NCI-H2029 treated with DMSO at 0.1 percent for 48 hours (cell line): ENCODE data around the gene UVRAG.
"Not testable (repeated sequence)": the region's sequence is repeated elsewhere in the genome, so short reads cannot be mapped to it uniquely, and the experiment has no call there.

Experiments used
- DNase-seq: peaks from one replicate; lab custom pipeline; 2025; lab: John Stamatoyannopoulos, UW

The UVRAG gene

DNA sequence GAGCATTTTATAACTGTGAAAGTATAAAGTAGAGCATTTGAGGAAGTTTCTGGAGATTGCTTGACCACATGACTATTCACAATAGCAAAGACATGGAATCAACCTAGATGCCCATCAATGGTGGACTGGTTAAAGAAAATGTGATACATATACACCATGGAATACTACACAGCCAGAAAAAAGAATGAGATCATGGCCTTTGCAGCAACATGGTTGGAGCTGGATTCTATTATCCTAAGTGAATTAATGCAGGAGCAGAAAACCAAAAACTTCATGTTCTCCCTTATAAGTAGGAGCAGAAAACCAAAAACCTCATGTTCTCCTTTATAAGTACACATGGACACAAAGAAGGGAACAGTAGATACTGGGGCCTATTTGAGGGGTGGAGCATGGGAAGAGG lies 30.3 kb downstream of the UVRAG start:
- no peak for DNase-seq

DNA sequence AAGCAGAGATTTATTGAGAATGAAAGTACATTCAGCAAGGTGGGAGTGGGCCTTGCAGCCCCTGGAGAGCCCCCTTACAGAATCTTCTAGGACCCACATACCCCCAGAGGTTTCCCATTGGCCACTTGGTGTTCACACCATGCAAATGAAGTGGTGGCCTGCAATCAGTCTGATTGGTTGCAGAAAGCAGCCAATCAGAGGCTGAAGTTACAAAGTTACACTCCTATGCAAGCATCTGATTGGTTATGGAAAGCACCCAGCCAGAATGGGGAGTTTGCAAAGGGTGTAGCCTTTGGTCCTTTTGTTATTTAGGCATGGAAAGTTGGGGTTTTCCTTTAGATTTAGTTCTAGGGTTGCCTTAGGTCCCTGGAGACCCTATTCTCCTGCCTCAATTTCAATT lies 34.9 kb downstream of the UVRAG start:
- DNase-seq, result no peak

DNA sequence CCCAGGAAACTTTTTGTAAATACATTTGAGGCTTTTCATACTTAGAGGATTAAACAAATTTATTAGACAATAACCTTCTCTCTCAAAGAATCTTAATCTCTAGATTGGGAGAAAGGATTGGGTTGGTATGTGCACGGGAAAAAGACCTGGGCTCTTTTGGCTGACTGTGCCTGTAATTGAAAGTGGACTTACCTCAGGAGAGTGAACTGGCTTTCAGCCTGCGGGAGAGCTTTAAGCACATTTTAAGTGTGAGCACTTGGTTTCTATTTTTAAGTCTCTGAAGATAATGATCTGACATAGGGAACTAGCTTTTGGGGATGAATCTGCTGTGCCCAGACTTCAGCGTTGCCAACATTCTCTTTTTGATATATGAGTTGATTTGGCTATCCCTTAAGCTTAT lies 35.8 kb downstream of the UVRAG start:
- no peak for DNase-seq

DNA sequence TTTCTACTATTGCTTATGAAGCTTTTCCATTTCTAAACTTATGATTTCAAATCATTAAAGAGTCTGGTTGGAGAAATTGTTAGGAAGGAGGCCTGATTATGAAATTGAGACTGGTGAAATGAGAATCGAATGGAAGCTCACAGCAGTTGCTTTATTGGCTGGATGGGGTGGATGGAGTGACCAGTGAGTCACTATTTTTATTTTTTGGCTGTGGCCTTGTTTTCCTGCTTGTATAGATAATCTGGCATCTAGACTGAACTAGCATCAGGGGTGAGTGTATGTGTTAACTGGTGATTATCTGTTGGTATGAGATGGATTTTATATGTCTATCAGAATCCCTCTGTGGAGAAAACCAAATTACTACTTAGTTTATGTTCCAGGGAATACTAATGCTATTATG lies 36.2 kb downstream of the UVRAG start:
- no peak for DNase-seq

DNA sequence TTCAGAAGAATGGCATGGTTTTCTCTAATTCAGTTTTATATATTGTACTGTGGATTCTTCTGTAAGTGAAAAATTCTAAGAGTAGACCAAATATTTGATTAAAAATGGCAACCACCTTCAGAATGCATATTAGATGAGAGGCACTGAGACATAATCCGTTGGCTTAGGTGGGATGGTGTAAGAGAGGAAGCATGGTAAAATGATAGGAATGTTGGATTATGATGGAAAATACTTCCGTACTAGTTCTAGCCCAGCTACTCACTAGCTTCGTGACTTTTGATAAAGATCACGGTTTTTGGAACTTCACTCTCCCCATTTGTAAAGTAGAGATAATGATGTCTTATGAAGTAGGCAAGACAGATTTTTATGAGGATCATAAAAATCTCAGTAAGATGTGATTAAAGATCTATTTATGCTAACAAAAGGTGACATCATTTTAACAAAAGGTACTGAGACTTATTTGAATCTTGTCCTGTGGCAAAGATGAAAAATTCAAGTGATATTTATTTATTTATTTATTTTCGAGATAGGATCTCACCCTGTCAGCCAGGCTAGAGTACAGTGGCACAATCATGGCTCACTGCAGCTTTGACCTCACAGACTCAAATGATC lies 37.5 kb downstream of the UVRAG start:
- no peak for DNase-seq

DNA sequence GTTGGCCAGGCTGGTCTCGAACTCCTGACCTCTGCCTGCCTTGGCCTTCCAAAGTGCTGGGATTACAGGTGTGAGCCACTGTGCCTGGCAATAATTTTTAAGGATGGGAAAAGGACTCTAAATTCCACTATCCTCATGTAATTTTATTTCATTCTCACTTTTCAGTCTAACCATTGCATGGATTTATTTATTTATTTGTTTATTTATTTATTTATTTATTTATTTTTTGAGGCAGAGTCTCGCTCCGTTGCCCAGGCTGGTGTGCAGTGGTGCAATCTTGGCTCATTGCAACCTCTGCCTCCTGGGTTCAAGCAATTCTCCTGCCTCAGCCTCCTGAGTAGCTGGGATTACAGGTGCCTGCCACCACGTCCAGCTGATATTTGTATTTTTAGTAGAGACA lies 38.6 kb downstream of the UVRAG start:
- not testable (repeated sequence) for DNase-seq

DNA sequence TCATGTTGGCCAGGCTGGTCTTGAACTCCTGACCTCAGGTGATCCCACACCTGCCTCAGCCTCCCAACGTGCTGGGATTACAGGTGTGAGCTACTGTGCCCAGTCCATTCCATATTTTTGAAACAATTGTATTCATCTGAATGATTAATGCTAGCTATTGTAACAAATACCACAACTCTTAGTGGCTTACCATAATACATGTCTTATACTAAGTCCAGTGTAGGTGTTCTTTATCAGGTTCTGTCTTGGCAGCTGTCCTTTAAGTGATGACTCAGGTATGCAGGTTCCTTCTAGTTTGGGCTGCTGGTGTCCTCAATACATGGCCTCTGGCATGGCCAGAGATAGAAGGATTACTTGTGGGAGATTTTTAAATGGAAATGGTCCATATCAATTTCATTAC lies 39.0 kb downstream of the UVRAG start:
- DNase-seq, result no peak

DNA sequence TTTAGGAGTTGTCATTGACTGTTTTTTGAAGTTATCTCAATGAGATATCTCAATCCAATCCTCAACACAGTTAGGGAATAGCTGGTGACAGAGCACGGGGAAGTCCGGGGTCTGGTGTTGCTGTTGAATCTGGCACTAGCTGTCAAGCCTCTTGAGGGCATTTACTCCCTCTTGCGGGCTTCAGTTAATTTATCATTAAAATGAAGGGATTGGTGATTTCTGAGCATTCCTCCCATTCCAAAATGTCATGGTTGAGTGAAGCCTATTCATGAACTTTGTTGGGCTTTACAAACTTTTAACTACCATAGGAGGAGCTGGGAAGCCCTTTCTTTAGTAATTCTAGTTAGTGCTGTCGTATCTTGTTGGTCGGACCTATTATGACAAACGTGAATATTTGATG lies 40.2 kb downstream of the UVRAG start:
- no peak for DNase-seq

DNA sequence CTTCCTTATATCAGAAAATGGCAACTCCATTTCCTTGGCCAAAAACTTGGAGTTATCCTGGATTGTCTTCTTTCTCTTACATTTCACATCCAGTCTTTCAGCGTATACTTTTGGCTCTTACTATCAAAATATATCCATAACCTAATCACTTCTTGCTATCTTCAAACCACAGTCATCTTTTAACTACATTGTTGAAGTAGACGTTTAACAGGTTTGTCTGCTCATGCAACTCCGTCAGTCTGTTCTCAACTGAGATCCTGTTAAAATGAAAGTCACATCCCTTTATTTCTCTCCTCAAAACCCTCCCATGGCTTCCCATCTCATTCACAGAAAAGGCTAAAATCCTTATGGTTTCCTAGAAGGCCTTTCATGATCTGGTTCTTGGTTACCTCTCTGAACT lies 41.9 kb downstream of the UVRAG start:
- no peak for DNase-seq

DNA sequence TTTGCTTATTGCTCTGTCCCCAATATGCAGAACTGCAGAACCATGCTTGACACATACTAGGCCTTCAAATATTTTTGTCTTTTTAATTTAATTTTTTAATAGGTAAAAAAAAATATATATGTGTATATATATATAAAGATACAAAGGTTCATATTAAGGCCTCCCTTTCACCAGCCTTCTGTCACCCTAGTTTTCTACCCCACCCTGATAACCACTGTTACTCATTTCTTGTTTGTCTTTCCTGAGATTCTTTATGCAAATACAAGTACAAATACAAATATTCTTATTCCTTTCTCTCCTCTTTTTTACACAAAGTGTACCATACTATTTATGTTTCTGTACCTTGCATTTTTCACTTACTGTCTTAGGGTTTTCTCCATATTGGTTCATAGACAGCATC lies 43.0 kb downstream of the UVRAG start:
- DNase-seq, result no peak

DNA sequence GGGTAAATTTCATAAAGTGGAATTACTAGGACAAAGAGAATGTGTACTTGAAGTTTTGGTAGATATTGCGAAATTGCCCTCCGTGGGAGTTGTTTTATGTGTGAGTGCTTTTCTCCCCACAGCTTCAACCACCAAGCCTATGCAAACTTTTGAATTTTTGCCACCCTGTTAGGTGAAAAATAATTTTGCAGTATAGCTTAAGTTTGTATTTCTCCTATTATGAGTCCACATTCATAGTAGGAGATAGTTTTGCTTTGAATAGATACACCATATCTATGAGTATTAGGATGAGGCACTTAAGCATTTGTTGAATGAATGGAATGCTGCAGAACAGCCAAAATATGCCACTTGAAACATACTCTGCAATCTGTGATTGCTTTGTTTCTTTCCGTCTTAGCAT lies 43.6 kb downstream of the UVRAG start:
- no peak for DNase-seq

DNA sequence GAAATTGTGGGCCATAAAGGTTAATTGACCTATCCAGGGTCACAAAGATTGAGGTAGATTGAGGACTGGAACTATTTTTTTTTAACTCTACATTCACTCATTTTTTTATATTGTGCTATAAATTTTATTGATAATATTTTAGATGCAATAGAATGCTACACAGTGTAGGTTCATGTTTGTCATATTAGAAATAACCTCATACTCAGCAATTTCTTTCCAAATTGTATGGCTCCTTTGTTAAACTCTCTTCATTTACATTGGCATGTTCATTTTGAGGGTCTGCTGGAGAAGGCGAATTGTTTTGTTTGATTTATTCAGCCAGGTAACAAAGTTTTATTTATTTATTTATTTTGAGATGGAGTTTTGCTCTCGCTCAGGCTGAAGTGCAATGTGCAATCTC lies 44.6 kb downstream of the UVRAG start:
- DNase-seq, result no peak

DNA sequence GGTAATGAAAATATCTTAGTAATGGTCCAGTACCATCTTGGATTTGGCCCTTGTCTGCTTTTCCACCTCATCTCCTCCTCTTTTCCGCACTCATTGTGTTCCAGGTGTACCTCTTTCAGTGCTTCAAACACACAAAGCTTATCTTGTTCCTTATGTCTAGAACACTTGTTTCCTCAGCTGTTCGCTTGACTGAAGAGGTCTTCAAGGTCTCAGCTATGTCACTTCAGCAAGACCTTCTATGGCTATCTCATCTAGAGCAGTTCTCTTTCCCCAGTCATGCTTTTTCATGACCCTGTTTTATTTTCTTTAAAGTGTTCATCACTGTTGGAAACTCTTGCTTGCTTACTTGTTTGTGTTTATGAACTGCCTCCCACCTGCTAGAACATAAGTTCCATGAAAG lies 47.4 kb downstream of the UVRAG start:
- no peak for DNase-seq

DNA sequence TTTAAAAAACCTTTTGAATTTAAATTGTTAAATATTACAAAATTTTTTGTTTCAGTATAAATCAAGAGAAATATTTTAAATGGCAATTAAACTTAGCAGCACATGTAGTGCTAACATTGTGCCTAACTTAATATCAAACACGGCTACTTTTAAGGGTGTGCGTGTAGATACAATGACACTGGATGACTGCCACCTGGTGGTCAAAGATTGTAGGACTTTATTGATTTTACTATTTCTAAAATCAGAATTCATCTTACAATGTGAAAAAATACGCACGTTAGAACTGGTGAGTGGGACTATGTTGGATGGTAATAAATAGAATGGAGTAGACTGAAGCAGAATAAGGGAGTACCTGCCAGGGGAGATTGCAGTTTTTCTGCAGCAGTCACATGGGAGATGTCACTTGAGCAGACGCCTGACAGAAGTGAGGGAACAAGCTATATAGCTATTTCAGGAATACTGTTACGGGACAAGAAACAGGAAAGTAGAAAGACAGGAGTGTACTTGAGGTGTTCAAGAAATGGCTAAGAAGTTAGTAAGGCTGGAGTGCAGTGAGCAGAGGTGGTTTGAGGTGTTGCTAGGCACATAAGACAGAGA lies 52.9 kb downstream of the UVRAG start:
- DNase-seq, result peak; percentile 17

DNA sequence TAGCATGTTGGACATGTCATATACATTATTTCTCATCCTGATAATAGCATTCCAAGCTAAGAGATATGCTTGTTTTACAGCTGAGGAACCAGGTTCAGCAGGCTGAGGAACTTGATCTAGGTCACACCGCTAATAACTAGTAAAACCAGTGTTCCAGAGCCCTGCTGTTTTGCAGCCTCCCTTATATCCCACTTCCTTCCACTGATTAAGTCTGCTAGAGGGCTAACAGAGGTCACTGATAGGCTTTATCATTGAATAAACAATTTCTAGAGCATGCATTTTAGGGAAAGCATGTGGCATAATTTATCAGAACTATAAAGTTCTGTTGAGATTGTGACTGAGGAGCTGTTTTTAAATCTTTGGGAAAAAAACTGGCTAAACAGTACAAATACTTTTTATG lies 54.0 kb downstream of the UVRAG start:
- DNase-seq, result no peak

DNA sequence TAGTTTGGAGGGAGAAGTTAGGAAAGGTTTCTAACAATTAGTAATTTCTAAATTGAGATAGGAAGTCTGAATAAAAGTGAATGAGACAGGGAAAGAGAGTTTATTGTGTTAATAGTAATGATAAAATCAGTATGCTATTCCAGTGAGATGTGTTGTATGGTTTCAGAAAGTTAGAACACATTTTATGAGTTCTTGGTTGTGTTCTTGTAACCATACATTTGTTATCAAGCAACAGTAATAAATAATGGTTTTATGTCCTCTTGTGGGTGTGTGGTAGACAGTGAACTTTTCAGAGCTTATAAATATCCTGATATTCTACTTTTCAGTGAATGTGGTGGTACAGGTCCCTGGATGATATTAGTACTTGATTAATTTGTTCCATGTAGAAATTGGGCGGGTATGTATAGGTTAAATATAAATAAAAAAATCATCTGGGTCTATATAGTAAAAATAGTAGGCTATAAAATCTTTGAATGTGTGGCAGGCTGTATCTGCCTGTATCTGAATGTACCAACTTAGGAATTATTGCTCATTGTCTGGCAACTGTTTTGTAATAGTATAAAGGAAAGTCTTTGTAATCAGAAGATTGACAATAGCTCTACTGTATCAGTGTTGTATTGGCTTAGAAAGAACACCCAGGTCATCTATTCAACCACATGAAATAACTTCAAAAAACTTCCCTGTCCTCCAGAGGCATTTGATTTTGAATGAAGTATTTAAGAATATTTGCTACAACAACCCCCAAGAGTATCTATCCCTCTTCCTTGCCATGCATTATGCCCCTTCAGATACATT lies 54.8 kb downstream of the UVRAG start:
- DNase-seq, result no peak

DNA sequence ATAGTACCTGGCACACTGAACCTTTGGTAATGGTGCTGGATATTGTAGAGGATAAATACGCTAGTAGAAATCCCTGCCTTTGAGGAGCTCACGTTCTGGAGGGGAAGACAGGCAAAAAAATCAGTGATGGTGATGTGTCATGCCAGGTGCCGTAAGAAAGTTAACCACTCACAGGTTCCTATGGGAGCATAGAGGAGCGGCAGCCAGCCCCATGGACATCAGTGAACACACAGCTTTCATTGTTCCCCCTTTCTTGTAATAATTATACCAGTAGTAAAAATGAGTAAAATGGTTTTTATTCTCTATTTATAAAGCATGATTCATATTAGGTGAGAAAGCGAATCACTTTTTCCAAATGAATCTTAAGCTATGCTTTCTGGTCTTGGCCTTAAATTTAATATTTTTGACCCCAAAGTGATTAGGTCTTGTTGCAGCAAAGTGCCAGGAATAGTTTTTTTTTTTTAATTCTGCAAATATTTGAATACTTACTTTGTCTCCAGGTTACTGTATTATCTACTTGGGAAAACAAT lies 57.9 kb downstream of the UVRAG start:
- DNase-seq, result no peak

DNA sequence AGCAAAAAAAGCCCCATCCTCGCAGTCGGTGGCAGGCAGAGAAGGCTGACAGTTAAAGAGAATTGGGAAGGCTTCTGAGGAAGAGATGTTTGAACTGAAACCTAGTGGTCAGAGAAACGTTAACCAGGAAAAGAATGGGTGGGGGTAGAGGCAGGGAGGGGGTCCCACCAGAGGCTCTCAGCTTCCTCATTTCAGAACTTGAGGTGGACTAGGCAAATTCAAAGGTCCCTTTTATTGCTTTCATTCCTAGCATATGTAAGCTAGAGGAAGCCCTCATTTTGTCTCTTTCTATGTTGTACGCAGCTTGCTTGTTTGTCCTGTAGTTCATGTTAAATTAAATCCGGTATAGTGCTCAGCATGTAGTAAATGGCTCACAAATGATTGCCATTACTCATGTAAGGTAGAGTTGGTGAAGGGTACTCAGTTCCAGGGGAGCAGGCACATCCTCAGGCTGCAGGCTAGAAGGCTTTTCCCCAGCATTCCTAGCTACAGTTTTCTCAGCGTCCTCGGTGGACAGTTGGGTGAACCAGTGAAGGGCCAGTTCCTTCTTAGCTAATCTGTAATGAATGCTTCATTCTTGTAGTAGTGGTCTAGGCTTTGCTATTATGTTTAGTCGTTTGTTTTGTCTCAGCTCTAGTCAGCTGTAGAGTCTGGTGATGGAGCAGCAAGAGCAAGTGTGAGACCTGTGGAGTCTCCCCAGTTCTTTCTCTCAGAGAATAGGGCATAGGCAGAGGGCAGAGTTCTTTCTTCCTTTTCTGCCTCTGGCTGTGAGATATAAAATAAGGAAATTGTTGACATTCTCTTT lies 58.6 kb downstream of the UVRAG start:
- DNase-seq, result no peak

DNA sequence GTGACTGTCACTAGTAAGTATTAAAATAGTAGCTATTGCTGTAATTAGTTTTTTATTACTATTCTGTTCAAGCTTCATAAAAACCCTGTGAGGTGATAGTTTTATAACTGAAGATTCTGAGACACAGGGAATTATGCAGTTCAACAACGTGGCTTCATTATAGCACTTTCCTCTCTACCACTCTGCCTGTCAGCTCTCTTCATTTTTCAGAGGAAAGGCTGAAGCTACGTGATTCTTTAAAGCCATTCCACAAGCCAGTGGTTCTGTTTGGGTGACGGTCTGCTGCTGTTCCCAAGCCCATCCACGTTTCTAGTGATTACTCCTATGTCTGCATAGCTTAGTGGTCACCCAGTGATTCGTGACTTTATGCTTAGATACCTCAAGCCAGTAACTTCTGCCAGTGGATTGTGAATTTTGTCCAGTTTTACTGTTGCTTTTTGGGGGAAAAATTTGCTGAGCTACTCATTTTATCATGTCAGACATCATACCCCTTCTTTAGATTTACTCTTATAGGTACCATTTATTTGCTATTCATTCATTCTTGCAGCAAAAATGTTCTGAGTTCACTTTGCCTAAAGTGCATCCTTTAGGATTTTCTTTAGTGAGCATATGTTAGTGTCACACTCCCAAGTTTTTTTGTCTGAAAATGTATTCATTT lies 59.8 kb downstream of the UVRAG start:
- no peak for DNase-seq

DNA sequence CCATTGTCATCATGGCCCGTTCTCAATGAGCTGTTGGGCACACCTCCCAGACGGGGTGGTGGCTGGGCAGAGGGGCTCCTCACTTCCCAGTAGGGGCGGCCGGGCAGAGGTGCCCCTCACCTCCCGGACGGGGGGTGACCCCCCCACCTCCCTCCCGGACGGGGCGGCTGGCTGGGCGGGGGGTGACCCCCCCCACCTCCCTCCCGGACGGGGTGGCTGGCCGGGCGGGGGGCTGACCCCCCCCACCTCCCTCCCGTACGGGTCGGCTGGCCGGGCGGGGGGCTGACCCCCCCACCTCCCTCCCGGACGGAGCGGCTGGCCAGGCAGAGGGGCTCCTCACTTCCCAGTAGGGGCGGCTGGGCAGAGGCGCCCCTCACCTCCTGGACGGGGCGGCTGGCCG lies 62.3 kb downstream of the UVRAG start:
- not testable (repeated sequence) for DNase-seq

DNA sequence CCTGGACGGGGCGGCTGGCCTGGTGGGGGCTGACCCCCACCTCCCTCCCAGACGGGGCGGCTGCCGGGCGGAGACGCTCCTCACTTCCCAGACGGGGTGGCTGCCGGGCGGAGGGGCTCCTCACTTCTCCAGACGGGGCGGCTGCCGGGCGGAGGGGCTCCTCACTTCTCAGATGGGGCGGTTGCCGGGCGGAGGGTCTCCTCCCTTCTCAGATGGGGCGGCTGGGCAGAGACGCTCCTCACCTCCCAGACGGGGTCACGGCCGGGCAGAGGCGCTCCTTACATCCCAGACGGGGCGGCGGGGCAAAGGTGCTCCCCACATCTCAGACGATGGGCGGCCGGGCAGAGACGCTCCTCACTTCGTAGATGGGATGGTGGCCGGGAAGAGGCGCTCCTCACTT lies 62.9 kb downstream of the UVRAG start:
- not testable (repeated sequence) for DNase-seq

DNA sequence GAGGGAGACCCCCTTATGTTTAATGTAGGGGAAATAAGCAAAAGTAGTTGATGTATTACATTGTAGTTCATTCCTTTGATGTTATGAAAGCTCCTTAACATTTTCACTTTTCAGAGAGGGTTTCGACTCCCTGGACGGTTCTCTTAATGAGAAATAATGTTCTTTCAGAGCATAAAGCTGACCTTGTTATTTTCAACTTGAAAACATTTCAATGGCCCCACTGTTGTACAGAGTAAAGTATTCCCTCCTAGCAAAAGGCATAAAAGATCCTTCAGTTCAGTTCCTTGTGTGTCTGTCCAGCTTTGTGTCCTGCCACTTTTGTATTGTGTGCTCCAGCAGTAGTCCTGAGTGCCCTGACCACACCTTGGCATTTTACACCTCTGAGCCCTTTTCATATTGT lies 63.9 kb downstream of the UVRAG start:
- DNase-seq, result no peak
